ENCODE data around the gene FAR2. TPM values are rescaled to one million over a fixed set of nuclear protein-coding genes. Genes with fewer than 3 reads are reported as not detected.

FAR2 gene
- total and polyA plus RNA-seq, 4 donors, result 0.81 to 7.6 (median 3.1) TPM

DNA sequence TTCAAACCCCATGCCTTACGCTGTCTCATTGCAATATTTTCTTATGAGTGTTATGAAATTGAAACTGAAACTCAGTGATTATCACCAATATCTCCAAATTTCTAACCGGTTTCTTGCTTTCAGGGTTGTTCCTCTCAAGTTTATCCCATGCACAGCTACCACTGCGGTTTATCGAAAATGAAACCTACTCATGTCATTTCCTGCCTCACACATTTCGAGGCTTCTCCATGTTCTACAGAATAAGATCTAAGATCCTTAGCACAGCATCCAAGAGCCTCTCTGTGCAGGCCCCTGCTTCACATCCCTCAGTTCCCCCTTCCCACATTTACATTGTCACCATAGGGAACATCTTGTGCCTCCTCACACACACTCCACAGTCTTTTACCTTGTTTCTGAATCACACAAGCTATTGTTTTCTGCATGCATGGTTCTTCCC lies 45.5 kb upstream of the FAR2 start:
- no peak for TF ChIP-seq NR2F2 (IDR thresholded peaks at IDR 0.05)
- TF ChIP-seq HNF4G (IDR thresholded peaks at IDR 0.05), result no peak
- no peak for TF ChIP-seq JUND (IDR thresholded peaks at IDR 0.05)
- TF ChIP-seq, protein P1, sequence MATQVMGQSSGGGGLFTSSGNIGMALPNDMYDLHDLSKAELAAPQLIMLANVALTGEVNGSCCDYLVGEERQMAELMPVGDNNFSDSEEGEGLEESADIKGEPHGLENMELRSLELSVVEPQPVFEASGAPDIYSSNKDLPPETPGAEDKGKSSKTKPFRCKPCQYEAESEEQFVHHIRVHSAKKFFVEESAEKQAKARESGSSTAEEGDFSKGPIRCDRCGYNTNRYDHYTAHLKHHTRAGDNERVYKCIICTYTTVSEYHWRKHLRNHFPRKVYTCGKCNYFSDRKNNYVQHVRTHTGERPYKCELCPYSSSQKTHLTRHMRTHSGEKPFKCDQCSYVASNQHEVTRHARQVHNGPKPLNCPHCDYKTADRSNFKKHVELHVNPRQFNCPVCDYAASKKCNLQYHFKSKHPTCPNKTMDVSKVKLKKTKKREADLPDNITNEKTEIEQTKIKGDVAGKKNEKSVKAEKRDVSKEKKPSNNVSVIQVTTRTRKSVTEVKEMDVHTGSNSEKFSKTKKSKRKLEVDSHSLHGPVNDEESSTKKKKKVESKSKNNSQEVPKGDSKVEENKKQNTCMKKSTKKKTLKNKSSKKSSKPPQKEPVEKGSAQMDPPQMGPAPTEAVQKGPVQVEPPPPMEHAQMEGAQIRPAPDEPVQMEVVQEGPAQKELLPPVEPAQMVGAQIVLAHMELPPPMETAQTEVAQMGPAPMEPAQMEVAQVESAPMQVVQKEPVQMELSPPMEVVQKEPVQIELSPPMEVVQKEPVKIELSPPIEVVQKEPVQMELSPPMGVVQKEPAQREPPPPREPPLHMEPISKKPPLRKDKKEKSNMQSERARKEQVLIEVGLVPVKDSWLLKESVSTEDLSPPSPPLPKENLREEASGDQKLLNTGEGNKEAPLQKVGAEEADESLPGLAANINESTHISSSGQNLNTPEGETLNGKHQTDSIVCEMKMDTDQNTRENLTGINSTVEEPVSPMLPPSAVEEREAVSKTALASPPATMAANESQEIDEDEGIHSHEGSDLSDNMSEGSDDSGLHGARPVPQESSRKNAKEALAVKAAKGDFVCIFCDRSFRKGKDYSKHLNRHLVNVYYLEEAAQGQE (IDR thresholded peaks at IDR 0.05), result no peak
- TF ChIP-seq MAX (IDR thresholded peaks at IDR 0.05), result no peak
- no peak for TF ChIP-seq RXRA (IDR thresholded peaks at IDR 0.05)
- TF ChIP-seq, protein P2, sequence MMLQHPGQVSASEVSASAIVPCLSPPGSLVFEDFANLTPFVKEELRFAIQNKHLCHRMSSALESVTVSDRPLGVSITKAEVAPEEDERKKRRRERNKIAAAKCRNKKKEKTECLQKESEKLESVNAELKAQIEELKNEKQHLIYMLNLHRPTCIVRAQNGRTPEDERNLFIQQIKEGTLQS (IDR thresholded peaks at IDR 0.05), result no peak
- no peak for TF ChIP-seq RAD21 (IDR thresholded peaks at IDR 0.05)
- no peak for TF ChIP-seq YY1 (IDR thresholded peaks at IDR 0.05)
- no peak for TF ChIP-seq EGR1 (IDR thresholded peaks at IDR 0.05; ENCODE audit: low read depth in 2 of 2)
- no peak for TF ChIP-seq HNF4A (conservative IDR thresholded peaks at IDR 0.05)
- no peak for TF ChIP-seq TAF1 (conservative IDR thresholded peaks at IDR 0.05)
- DNase-seq (ENCODE audit: low spot score), result no peak
- Histone ChIP-seq H3K4me1 (ENCODE audit: control insufficient read depth in 4 of 4, insufficient read depth in 4 of 4, low read length in 3 of 4) (no peaks in the 10 kb centered on the region), H3K9me3 (ENCODE audit: control insufficient read depth in 4 of 4, low read length in 3 of 4) (peaks cover under 1 to 7% (median 4%) of the 10 kb centered on the region in 4 donors), H3K9ac (ENCODE audit: low read depth in 1 of 2, low read length in 2 of 2) (no peak overlapping the region), H3K27me3 (ENCODE audit: control insufficient read depth in 4 of 4, insufficient read depth in 4 of 4, low read length in 3 of 4) (no peaks in the 10 kb centered on the region), H3K36me3 (ENCODE audit: control insufficient read depth in 4 of 4, insufficient read depth in 3 of 4, low read depth in 1 of 4, low read length in 3 of 4) (no peaks in the 10 kb centered on the region), H3K4me3 (ENCODE audit: low read depth in 1 of 3, low read length in 3 of 3) (no peak overlapping the region), H3K27ac (ENCODE audit: low read depth in 1 of 2, low read length in 2 of 2) (no peak overlapping the region)
- WGBS, result 81% methylated on average over 5 of the region's 5 CpGs

- no peaks in the 10 kb centered on the region for H3K27me3 ChIP-seq (ENCODE audit: control insufficient read depth in 4 of 4, insufficient read depth in 4 of 4, low read length in 3 of 4)
- 63% methylated on average over 2 of the region's 2 CpGs for WGBS
- no peak for DNase-seq (ENCODE audit: low spot score)
- peaks cover 0 to 7% (median 2%) of the 10 kb centered on the region in 4 donors for H3K9me3 ChIP-seq (ENCODE audit: control insufficient read depth in 4 of 4, low read length in 3 of 4)
- H3K4me1 ChIP-seq (ENCODE audit: control insufficient read depth in 4 of 4, insufficient read depth in 4 of 4, low read length in 3 of 4), result no peaks in the 10 kb centered on the region
- H3K4me3 ChIP-seq (ENCODE audit: low read depth in 1 of 3, low read length in 3 of 3), result no peak overlapping the region
- TF ChIP-seq NR2F2 (IDR thresholded peaks at IDR 0.05) (no peak), JUND (IDR thresholded peaks at IDR 0.05) (no peak), YY1 (IDR thresholded peaks at IDR 0.05) (no peak), FOXA1 (IDR thresholded peaks at IDR 0.05) (no peak)
- H3K36me3 ChIP-seq (ENCODE audit: control insufficient read depth in 4 of 4, insufficient read depth in 3 of 4, low read depth in 1 of 4, low read length in 3 of 4), result no peaks in the 10 kb centered on the region
- no peak overlapping the region for H3K9ac ChIP-seq (ENCODE audit: low read depth in 1 of 2, low read length in 2 of 2)
- H3K27ac ChIP-seq (ENCODE audit: low read depth in 1 of 2, low read length in 2 of 2), result no peak overlapping the region
These were observed 44.6 kb upstream of the FAR2 start for GRCh38 chr12:29104516-29104915.

DNA sequence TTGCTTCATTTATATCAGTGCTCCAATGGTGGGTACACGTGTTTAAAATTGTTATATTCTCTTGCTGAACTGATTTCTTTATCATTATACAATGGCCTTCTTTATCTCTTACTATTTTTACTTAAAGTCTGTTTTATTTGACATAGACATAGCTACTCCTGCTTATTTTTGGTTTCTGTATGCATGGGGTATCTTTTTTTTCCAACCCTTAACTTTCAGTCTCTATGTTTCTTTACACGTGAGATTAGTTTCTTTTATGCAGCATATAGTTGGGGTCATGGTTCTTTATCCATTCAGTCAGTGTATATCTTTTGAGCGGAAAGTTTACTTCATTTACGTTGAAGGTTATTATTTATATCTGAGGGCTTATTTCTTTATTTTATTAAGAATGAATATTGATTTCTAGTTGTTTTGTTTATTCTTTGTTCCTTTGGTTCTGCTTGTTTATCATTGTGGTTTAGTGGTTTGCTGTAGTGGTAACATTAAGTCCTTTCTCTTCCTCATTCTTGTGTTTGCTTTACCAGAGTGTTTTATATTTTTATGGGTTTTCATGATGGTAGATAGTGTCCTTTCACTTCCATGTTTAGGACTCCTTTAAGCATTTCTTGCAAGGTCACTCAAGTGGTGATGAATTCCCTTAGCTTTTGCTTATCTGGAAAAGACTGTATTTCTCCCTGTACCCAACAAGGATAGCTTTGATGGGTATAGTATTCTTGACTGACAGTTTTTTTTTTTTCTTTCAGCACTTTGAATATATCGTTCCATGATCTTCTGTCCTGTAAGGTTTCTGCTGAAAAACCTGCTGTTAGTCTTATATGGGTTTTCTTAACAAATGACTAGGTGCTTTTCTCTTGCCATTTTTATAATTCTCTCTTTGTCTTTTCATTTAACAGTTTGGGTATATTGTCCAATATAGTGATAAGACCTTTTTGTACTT lies 38.3 kb upstream of the FAR2 start:
- TF ChIP-seq, protein P2 (IDR thresholded peaks at IDR 0.05), result no peak
- TF ChIP-seq NR2F2 (IDR thresholded peaks at IDR 0.05) (no peak), HNF4G (IDR thresholded peaks at IDR 0.05) (no peak), TAF1 (conservative IDR thresholded peaks at IDR 0.05) (no peak), HNF4A (conservative IDR thresholded peaks at IDR 0.05) (no peak), MAX (IDR thresholded peaks at IDR 0.05) (no peak), RAD21 (IDR thresholded peaks at IDR 0.05) (no peak), SP1 (IDR thresholded peaks at IDR 0.05) (no peak), JUND (IDR thresholded peaks at IDR 0.05) (no peak), EGR1 (IDR thresholded peaks at IDR 0.05; ENCODE audit: low read depth in 2 of 2) (no peak), FOXA1 (IDR thresholded peaks at IDR 0.05) (no peak), RXRA (IDR thresholded peaks at IDR 0.05) (no peak), FOXA2 (IDR thresholded peaks at IDR 0.05) (no peak)
- peaks cover 0 to 3% (median 0%) of the 10 kb centered on the region in 4 donors for H3K27me3 ChIP-seq (ENCODE audit: control insufficient read depth in 4 of 4, insufficient read depth in 4 of 4, low read length in 3 of 4)
- WGBS, result 63% methylated on average over 5 of the region's 5 CpGs
- H3K9me3 ChIP-seq (ENCODE audit: control insufficient read depth in 4 of 4, low read length in 3 of 4), result peaks cover 1 to 4% (median 2%) of the 10 kb centered on the region in 4 donors
- H3K36me3 ChIP-seq (ENCODE audit: control insufficient read depth in 4 of 4, insufficient read depth in 3 of 4, low read depth in 1 of 4, low read length in 3 of 4), result no peaks in the 10 kb centered on the region
- H3K4me1 ChIP-seq (ENCODE audit: control insufficient read depth in 4 of 4, insufficient read depth in 4 of 4, low read length in 3 of 4), result no peaks in the 10 kb centered on the region
- H3K4me3 ChIP-seq (ENCODE audit: low read depth in 1 of 3, low read length in 3 of 3), result no peak overlapping the region
- H3K9ac ChIP-seq (ENCODE audit: low read depth in 1 of 2, low read length in 2 of 2), result no peak overlapping the region
- no peak for DNase-seq (ENCODE audit: low spot score)
- H3K27ac ChIP-seq (ENCODE audit: low read depth in 1 of 2, low read length in 2 of 2), result no peak overlapping the region
